Cardiac ventricle fibroblast (primary cell): Measurements from ENCODE around the gene NDUFS2. TPM values are rescaled to one million over a fixed set of nuclear protein-coding genes. Genes with fewer than 3 reads are reported as not detected.

ENCODE experiments used
- total RNA-seq: library from RNA; depleted of rRNA; stranded (reverse); fragments of >200 nt; gene quantifications from 2 replicates; pipeline ENCODE4 v1.2.3, GENCODE V29; 2015

The NDUFS2 gene
- 73.1 and 95.8 TPM in 2 replicates for total RNA-seq

GRCh38 chr1:161201836-161202712 lies at the start of gene NDUFS2:
Gene NDUFS2, plus strand, starts transcription at chr1:161202367. Its CDS starts 19 bp downstream, at chr1:161202386.

GRCh38 chr1:161153682-161154337 lies 48.4 kb upstream of the NDUFS2 start, which contains the start of gene UFC1:
Gene UFC1, plus strand, starts transcription at chr1:161153978. Its CDS starts 20 bp downstream, at chr1:161153998.

GRCh38 chr1:161159087-161159912 lies 42.9 kb upstream of the NDUFS2 start, which contains the start of gene USP21:
Gene USP21, plus strand, starts transcription at chr1:161159500. Its CDS starts 1,141 bp downstream, at chr1:161160641.

GRCh38 chr1:161165742-161166668 lies 36.2 kb upstream of the NDUFS2 start, which contains the start of gene PPOX:
Gene PPOX, plus strand, starts transcription at chr1:161166426. Its CDS starts 422 bp downstream, at chr1:161166848.

GRCh38 chr1:161177112-161177935 lies 24.8 kb upstream of the NDUFS2 start, which contains the start of gene B4GALT3:
Gene B4GALT3, minus strand, starts transcription at chr1:161177507. Its CDS starts 1,447 bp downstream, at chr1:161176060.

GRCh38 chr1:161198897-161199431 lies 3.2 kb upstream of the NDUFS2 start, which contains the start of gene ADAMTS4:
Gene ADAMTS4, minus strand, starts transcription at chr1:161199054. Its CDS starts 427 bp downstream, at chr1:161198627.

GRCh38 chr1:161215076-161215475 lies 12.9 kb downstream of the NDUFS2 start, which contains the start of gene FCER1G:
Gene FCER1G, plus strand, starts transcription at chr1:161215295. Its CDS starts 27 bp downstream, at chr1:161215322.

GRCh38 chr1:161225534-161226319 lies 23.6 kb downstream of the NDUFS2 start, which contains the start of gene TOMM40L:
Gene TOMM40L, plus strand, starts transcription at chr1:161226060. Its CDS starts 430 bp downstream, at chr1:161226490.

GRCh38 chr1:161238039-161238473 lies 35.9 kb downstream of the NDUFS2 start, which contains the start of gene NR1I3:
Gene NR1I3, minus strand, starts transcription at chr1:161238203. Its CDS starts 1,638 bp downstream, at chr1:161236565.

GRCh38 chr1:161258439-161259344 lies 56.5 kb downstream of the NDUFS2 start, which contains the start of gene PCP4L1:
Gene PCP4L1, plus strand, starts transcription at chr1:161258745. Its CDS starts 230 bp downstream, at chr1:161258975.

Other genes starting within 250 kb of the NDUFS2 start
- gene ITLN2, start 247.6 kb upstream of the NDUFS2 start, total RNA-seq = not detected in 2 replicates
- gene F11R, start 181.2 kb upstream of the NDUFS2 start, total RNA-seq = 4.1 and 10.9 TPM in 2 replicates
- gene TSTD1, start 163.4 kb upstream of the NDUFS2 start, total RNA-seq = 14.5 and 21.0 TPM in 2 replicates
- gene USF1, start 156.4 kb upstream of the NDUFS2 start, total RNA-seq = 25.1 and 30.8 TPM in 2 replicates
- not detected in 2 replicates for gene ARHGAP30, start 132.5 kb upstream of the NDUFS2 start, total RNA-seq
- gene NECTIN4, start 112.8 kb upstream of the NDUFS2 start, total RNA-seq = 0.10 TPM in 1 of 2 replicates, not detected in the other
- 2.0 and 2.6 TPM in 2 replicates for gene KLHDC9, start 104.0 kb upstream of the NDUFS2 start, total RNA-seq
- gene PFDN2, start 84.3 kb upstream of the NDUFS2 start, total RNA-seq = 34.9 and 36.8 TPM in 2 replicates
- 12.6 and 18.6 TPM in 2 replicates for gene NIT1, start 84.3 kb upstream of the NDUFS2 start, total RNA-seq
- gene DEDD, start 69.7 kb upstream of the NDUFS2 start, total RNA-seq = 26.5 and 28.1 TPM in 2 replicates
- 79.6 and 90.7 TPM in 2 replicates for gene UFC1, start 48.4 kb upstream of the NDUFS2 start, total RNA-seq
- gene USP21, start 42.9 kb upstream of the NDUFS2 start, total RNA-seq = 11.8 and 16.2 TPM in 2 replicates
- gene PPOX, start 35.9 kb upstream of the NDUFS2 start, total RNA-seq = 6.2 and 7.9 TPM in 2 replicates
- gene B4GALT3, start 24.9 kb upstream of the NDUFS2 start, total RNA-seq = 17.4 and 22.2 TPM in 2 replicates
- 2.2 and 3.6 TPM in 2 replicates for gene ADAMTS4, start 3.3 kb upstream of the NDUFS2 start, total RNA-seq
- gene FCER1G, start 12.9 kb downstream of the NDUFS2 start, total RNA-seq = not detected in 2 replicates
- gene APOA2, start 21.3 kb downstream of the NDUFS2 start, total RNA-seq = not detected in 2 replicates
- gene TOMM40L, start 23.7 kb downstream of the NDUFS2 start, total RNA-seq = 2.7 and 5.8 TPM in 2 replicates
- gene NR1I3, start 35.8 kb downstream of the NDUFS2 start, total RNA-seq = not detected in 2 replicates
- not detected in 2 replicates for gene PCP4L1, start 56.4 kb downstream of the NDUFS2 start, total RNA-seq
- 0.44 and 0.50 TPM in 2 replicates for gene MPZ, start 107.6 kb downstream of the NDUFS2 start, total RNA-seq
- 133 and 154 TPM in 2 replicates for gene SDHC, start 112.0 kb downstream of the NDUFS2 start, total RNA-seq
- not detected in 2 replicates for gene CFAP126, start 165.5 kb downstream of the NDUFS2 start, total RNA-seq